GM10266 (cell line): Measurements from ENCODE around the gene RPP14.
A peak's percentile ranks its signal among the peaks of the same experiment; 100 is the strongest.

ENCODE experiments used
- DNase-seq: peaks from one replicate; pipeline ENCODE4 v3.0.0; 2012; ENCODE audit errors: extremely low spot score
- TF ChIP-seq, protein P1 (sequence below): IDR thresholded peaks from 2 replicates; pipeline ENCODE4 v1.5.1; 2012; ENCODE audit warnings: mild to moderate bottlenecking, low read depth; ENCODE audit not compliant: control insufficient read depth, insufficient read depth; ENCODE audit errors: missing control alignments

Gene RPP14

DNA sequence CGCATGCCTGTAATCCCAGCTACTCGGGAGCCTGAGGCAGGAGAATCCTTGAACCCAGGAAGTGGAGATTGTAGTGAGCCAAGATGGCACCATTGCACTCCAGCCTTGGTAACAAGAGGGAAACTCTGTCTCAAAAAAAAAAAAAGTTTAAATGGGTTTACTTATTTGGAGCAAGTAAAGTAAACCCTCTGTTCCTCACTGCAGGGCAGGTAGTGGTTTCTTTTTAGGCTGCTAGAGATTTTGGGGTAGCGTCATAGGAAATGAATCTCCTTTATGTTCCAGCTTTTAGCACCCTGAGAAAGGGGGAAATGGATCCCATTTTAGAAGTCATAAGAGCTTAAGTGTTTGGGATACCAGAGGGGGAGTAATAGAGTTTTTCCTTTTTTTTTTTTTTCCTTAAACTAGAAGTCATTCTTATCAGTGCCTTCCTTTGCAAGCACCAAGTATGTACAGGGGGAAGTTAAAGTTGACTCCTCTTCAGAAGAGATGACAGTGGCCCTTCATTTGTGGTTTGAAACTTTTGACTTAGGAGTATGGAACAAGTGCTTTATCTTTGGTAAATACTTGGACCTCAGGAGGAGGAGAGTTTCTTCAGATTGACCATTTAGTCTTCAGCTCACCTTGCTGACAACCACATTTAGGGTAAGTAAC, 34.7 kb downstream of the RPP14 start:
- no peak for DNase-seq
- TF ChIP-seq, protein P1, sequence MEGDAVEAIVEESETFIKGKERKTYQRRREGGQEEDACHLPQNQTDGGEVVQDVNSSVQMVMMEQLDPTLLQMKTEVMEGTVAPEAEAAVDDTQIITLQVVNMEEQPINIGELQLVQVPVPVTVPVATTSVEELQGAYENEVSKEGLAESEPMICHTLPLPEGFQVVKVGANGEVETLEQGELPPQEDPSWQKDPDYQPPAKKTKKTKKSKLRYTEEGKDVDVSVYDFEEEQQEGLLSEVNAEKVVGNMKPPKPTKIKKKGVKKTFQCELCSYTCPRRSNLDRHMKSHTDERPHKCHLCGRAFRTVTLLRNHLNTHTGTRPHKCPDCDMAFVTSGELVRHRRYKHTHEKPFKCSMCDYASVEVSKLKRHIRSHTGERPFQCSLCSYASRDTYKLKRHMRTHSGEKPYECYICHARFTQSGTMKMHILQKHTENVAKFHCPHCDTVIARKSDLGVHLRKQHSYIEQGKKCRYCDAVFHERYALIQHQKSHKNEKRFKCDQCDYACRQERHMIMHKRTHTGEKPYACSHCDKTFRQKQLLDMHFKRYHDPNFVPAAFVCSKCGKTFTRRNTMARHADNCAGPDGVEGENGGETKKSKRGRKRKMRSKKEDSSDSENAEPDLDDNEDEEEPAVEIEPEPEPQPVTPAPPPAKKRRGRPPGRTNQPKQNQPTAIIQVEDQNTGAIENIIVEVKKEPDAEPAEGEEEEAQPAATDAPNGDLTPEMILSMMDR = no peak

DNA sequence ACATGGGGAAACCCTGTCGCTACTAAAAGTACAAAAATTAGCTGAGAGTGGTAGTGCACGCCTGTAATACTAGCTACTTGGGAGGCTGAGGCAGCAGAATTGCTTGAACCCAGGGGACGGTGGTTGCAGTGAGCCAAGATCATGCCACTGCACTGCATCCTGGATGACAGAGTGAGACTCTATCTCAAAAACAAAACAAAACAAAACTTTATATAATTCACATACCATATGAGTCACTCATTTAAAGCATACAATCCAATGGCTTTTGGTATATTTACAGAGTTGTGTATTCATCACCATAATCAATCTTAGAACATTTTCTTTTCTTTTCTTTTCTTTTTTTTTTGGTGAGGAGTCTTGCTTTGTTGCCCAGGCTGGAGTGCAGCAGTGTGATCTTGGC, 35.3 kb downstream of the RPP14 start:
- TF ChIP-seq, protein P1 = no peak
- DNase-seq = no peak

GRCh38 chr3:58342676-58343075, 36.6 kb downstream of the RPP14 start:
- DNase-seq = no peak
- TF ChIP-seq, protein P1 = no peak

DNA sequence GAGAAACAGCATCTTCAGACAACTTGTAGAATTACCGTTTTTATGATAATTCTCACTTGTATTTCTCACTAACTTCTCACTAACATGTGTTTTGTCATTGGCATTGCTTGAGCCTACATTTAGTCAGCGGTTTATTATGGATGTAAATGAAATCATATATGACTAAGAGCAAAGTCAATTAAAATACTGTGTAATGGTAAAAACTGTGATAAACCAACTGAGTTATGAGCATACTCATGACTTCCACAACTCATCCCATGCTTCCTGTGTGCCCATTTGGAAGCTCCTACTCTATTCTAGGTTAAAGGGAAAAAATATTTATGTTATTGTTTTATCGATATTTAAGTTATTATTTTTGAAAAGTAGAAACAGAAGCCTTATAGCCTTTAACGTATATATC, 39.4 kb downstream of the RPP14 start:
- TF ChIP-seq, protein P1 = no peak
- DNase-seq = no peak

DNA sequence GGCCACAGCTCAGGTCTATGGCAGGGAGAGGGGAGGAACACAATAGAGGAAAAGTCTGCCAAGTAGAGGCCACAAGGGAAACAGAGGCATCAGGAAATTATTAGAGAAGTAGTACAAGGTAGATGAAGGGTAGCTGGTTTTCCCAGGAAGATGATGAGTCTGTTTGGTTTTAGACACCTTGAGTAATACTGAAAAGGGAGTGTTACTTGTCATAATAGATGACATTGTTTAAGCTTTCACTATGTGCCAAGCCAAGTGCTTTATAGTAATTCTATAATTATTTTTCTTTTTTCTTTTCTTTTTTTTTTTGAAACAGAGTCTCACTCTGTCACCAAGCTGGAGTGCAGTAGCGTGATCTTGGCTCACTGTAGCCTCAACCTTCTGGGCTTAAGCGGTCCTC, 40.3 kb downstream of the RPP14 start:
- TF ChIP-seq, protein P1 = no peak
- DNase-seq = no peak

GRCh38 chr3:58347984-58348383, 41.9 kb downstream of the RPP14 start:
- no peak for DNase-seq
- TF ChIP-seq, protein P1 = no peak

DNA sequence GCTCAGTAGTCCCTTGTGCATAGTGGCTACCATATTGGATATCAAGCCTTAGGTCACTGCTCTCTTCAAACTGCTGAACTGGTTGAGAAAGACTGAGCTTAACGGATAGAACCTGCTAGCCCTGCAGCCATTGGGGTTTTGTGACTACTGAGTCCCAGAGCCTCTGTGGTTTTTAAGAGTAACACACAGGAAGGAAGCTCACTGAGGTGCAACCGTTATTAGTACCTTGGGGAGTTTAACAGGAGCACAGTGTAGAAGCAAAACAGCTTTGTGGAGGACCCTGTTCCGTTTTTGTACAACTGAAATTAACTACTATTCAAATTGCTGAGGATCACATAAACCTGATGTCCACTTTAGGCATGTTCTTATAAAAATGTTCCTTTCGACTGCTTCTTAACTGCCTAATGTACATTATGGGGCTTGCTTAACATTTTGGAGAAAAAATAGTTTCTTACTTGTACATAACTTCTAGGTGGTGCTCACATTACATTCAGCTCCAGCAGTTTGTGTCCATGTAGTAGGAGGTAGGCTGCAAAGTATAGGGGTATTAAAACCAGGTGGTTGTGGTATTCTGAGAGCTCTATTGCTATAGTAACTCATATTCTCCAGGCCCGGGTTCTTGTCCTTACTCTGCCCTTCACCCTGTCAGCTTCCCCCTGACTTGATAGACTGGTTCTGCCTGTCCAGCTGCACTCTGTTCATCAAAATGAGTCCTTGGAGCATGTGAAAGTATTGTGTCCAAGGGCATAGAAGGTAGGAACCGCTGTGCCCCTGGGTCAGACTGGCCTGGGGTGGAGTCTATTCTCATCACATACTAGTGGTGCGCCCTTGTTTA, 44.0 kb downstream of the RPP14 start:
- TF ChIP-seq, protein P1 = no peak
- peak; percentile 54 for DNase-seq
